Osteocyte (in vitro differentiated cells): ENCODE results near the gene ITPR2. TPM values are rescaled to one million over a fixed set of nuclear protein-coding genes. Genes with fewer than 3 reads are reported as not detected.

Experiments
- DNase-seq: peaks from one replicate; pipeline ENCODE4 v3.0.0; 2021; ENCODE audit warnings: mixed read lengths; ENCODE audit not compliant: unreplicated experiment; ENCODE audit errors: extremely low spot score
- H3K27ac Mint-ChIP-seq: one replicate; pipeline ENCODE4 v1.8.0; 2021; ENCODE audit warnings: mild to moderate bottlenecking, mixed read lengths; ENCODE audit not compliant: unreplicated experiment
- H3K27me3 Mint-ChIP-seq: one replicate; pipeline ENCODE4 v1.8.0; 2021; ENCODE audit warnings: mixed read lengths; ENCODE audit not compliant: unreplicated experiment
- H3K36me3 Mint-ChIP-seq: one replicate; pipeline ENCODE4 v1.8.0; 2021; ENCODE audit warnings: mixed read lengths; ENCODE audit not compliant: unreplicated experiment
- H3K4me1 Mint-ChIP-seq: one replicate; pipeline ENCODE4 v1.8.0; 2021; ENCODE audit warnings: mixed read lengths; ENCODE audit not compliant: unreplicated experiment
- H3K4me3 Mint-ChIP-seq: one replicate; pipeline ENCODE4 v1.8.0; 2021; ENCODE audit warnings: mild to moderate bottlenecking, moderate library complexity, mixed read lengths; ENCODE audit not compliant: unreplicated experiment
- H3K9me3 Mint-ChIP-seq: one replicate; pipeline ENCODE4 v1.8.0; 2021; ENCODE audit warnings: mixed read lengths; ENCODE audit not compliant: unreplicated experiment
- CTCF ChIP-seq: fragments of 200-600 bp; sonication (generic); IDR thresholded peaks from 2 replicates; pipeline ENCODE4 v1.5.0; 2021; ENCODE audit warnings: antibody characterized with exemption, mild to moderate bottlenecking, moderate library complexity
- total RNA-seq: library from RNA; stranded (reverse); gene quantifications from 2 replicates; pipeline ENCODE4 v1.2.1, GENCODE V29; 2021

Gene ITPR2
- total RNA-seq, 1 donor from 2014 or later = 22.1 TPM

- Mint-ChIP-seq H3K4me3 (no peak overlapping the region), H3K27ac (no peak overlapping the region), H3K9me3 (no peaks in the 10 kb centered on the region), H3K27me3 (no peaks in the 10 kb centered on the region), H3K4me1 (no peaks in the 10 kb centered on the region), H3K36me3 (peaks cover 11% of the 10 kb centered on the region)
- no peak for DNase-seq
- TF ChIP-seq CTCF = no peak
Measured at GRCh38 chr12:26534071-26534470, 298.9 kb downstream of the ITPR2 start.

- Mint-ChIP-seq H3K27ac (no peak overlapping the region), H3K4me1 (no peaks in the 10 kb centered on the region), H3K27me3 (no peaks in the 10 kb centered on the region), H3K36me3 (peaks cover 13% of the 10 kb centered on the region), H3K9me3 (no peaks in the 10 kb centered on the region), H3K4me3 (no peak overlapping the region)
- TF ChIP-seq CTCF = no peak
- DNase-seq = no peak
Measured at GRCh38 chr12:26533211-26533610, 299.8 kb downstream of the ITPR2 start.

DNA sequence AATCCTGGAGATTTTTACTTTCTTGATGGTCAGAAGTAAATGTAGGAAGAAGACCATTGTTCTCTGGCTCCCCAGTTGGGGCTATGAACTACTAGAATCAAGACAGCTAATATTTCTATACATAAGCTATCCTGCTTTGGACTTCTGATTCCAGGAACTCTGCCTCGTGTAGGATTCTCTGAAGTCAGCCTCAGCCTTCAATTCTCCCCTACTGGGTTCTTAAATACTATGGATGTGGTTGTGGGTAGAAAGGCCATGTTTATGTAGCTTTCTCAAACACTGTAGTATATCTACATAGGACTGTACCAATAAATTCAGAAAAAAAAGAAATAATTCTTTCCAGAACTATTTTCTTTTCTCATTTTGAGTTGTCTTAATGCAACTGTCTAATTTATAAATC, 302.5 kb downstream of the ITPR2 start:
- Mint-ChIP-seq H3K36me3 (peaks cover 4% of the 10 kb centered on the region), H3K27ac (no peak overlapping the region), H3K4me1 (no peaks in the 10 kb centered on the region), H3K4me3 (no peak overlapping the region), H3K27me3 (no peaks in the 10 kb centered on the region), H3K9me3 (peaks cover 12% of the 10 kb centered on the region)
- no peak for TF ChIP-seq CTCF
- DNase-seq = no peak

GRCh38 chr12:26528943-26529342, 304.1 kb downstream of the ITPR2 start:
- no peak overlapping the region for H3K27ac Mint-ChIP-seq
- no peaks in the 10 kb centered on the region for H3K27me3 Mint-ChIP-seq
- no peak for TF ChIP-seq CTCF
- peaks cover 13% of the 10 kb centered on the region for H3K9me3 Mint-ChIP-seq
- no peaks in the 10 kb centered on the region for H3K4me1 Mint-ChIP-seq
- H3K4me3 Mint-ChIP-seq = no peak overlapping the region
- H3K36me3 Mint-ChIP-seq = peaks cover 2% of the 10 kb centered on the region
- no peak for DNase-seq

DNA sequence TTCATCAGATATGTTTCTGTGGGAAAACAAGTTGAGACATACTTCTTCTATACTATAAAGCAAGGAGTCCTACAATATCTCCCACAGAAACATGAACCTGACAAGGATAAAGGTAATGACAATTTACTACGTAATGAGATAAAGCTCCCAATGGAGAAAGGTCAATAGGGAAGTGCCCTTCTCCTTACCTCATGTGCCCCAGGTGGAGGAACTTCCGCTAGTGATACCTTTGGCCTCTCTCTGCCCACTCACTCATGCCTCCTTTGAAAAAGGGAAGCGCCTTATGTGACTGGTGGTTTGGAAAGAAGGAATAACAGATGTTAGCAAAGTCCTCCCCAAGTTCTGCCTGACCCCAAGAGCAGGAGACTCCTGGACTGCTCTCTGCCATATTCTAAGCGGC, 305.3 kb downstream of the ITPR2 start:
- H3K4me3 Mint-ChIP-seq = no peak overlapping the region
- DNase-seq = no peak
- H3K9me3 Mint-ChIP-seq = peaks cover 13% of the 10 kb centered on the region
- H3K36me3 Mint-ChIP-seq = peaks cover 2% of the 10 kb centered on the region
- TF ChIP-seq CTCF = no peak
- H3K4me1 Mint-ChIP-seq = no peaks in the 10 kb centered on the region
- no peak overlapping the region for H3K27ac Mint-ChIP-seq
- H3K27me3 Mint-ChIP-seq = no peaks in the 10 kb centered on the region
